C4-2B (cell line): ENCODE results near the gene PLP1.

Experiments
- CTCF ChIP-seq: fragments of 450-650 bp; conservative IDR thresholded peaks from 2 replicates; pipeline ENCODE4 v1.5.1; 2017; ENCODE audit warnings: mild to moderate bottlenecking
- ZFX ChIP-seq: fragments of 450-650 bp; IDR thresholded peaks from 2 replicates; pipeline ENCODE4 v1.6.1; 2017

- no peak for TF ChIP-seq ZFX
- TF ChIP-seq CTCF = no peak
Observed at GRCh38 chrX:103783196-103783595, 6.6 kb downstream of the PLP1 start.
